Stromal cell of bone marrow (primary cell): ENCODE measurements around the gene SMAD7.

Source experiments
- DNase-seq: peaks from one replicate; pipeline ENCODE4 v3.0.0-alpha.2; 2012; ENCODE audit warnings: low read depth

Gene SMAD7

DNA sequence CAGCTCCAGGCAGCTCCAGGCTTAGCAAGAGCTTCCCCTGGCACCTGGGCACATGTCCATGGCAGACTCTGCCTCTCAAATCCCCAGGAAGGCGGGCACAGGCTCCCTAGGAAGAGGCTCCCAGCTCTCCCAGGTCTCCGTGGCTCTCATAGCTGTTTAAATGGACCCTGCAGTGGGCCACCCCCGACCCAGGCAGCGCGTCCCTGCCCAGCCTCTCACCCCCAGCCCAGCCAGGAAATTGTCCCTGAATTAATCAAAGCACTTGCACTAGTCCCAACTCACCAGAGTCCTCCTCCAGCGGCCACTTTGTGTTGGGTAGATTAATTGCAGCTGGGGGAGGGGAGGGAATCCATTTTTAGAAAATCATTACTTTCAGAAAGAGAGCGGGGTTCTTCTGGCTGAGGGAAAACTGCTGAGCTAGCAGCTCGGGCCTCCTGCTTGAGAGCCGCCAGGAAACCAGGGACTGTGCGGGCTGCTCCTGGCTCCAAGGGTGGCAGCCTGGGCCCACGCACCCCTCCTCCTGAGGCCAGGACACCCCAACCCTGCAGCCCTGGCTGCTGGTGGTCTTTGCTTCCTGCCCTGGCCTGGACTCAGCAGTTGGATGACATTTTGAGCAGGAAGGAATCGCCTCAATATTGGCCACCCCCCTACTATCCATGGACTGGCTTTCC, 36.0 kb downstream of the SMAD7 start:
- no peak for DNase-seq

DNA sequence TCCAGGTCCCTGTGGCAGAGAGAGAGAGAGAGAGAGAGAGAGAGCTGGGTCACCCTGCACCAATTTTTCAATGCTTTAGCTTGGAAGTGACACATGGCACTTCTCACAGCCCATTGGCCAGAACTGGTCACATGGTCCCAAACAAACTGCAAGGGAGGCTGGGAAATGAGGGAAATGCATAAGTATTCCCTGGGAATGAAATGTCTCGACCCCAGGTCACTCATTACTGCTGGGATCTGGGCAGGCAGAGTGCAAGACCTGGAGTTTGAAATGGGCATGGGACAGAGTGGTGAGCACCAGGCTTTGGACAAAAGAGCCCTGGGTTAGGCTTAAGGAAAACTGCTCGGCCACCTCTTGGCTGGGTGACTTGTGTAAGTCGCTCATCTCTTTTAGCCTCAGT, 37.0 kb downstream of the SMAD7 start:
- no peak for DNase-seq

GRCh38 chr18:48913201-48913600, 37.6 kb downstream of the SMAD7 start:
- DNase-seq, result no peak

DNA sequence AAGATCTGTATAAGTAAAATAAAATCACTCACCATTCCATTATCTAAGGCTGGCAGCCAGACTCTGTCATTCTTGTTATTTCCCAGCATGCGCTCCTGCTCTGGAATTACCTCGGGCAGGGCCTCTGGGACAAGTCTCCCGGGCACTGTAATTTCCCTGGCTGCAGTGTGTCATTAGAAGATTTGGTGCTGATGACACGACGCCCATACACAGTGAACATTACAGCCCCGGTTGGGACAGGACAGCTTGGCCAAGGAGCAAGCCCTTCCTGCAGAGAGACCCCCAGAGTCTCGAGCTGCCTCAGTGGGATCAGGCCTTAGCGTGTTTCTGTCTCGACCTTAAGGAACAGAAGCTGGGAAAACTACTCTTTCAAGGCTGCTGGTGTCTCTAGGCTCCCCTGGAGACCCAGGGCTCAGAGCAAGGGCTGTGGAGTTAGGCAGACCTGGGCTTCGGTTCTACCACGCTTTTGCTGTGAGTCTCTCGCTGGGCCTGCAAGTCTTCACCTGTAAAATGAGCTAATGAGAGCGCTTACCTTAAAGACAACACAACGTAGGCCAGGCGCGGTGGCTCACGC, 39.7 kb downstream of the SMAD7 start:
- DNase-seq, result no peak

GRCh38 chr18:48909721-48910120, 41.0 kb downstream of the SMAD7 start:
- no peak for DNase-seq

DNA sequence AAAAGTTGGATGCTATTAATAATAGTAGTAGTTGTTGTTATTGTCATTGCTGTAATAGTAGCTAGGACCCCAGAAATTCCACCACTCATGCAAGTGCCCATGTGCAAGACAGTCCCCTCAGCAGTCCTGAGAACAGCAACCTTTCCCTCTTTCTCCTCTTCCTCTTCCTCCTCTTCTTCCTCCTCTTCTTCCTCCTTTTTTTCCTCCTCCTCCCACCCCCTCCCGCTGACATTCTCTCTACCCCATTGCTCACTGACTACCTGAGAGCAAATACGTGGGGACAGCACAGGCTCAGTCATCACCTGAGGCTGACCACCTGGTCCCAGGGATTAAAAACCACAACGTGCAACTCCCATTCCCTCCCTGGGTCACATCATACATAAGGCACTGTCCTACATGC, 41.8 kb downstream of the SMAD7 start:
- no peak for DNase-seq

DNA sequence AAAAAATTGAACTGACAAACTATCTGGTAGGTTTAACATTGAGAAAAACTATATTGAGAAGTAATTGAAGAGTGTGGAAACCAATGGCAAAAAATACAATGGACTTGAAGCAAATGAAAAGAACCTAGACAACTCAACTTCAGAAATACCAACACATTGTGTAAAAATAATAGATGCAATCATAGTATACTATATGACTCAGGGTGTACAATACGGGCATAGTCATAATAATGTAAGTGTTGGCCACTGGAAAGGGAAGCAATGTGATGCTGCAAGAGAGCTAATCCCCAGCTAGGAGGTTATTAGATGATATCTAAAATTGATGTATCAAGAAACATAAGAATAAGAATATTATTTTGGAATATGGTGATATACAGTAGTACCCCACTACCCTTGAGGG, 45.3 kb downstream of the SMAD7 start:
- no peak for DNase-seq

DNA sequence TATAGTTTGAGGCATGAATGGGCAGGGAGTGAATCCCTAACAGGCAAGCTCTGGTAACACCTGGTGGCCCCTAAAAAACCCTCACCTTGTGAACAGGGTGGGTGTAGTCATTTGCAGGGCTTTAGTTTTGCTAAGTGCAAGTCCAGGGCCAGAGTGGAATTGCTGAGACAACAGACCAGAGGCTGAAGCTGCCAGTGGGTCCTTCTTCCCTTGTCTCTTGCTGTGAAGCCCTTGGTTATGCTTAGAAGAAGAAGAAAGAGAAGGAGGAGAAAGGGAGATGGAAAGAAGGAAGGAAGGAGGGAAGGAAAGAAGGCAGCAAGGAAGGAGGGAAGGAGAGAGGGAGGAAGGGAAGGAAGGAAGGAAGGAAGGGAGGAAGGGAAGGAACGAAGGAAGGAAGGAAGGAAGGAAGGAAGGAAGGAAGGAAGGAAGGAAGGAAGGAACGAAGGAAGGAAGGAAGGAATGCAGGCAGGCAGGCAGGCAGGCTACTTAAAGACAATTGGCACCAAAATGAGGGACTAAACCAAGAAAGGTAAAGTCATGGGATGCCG, 45.8 kb downstream of the SMAD7 start:
- no peak for DNase-seq

DNA sequence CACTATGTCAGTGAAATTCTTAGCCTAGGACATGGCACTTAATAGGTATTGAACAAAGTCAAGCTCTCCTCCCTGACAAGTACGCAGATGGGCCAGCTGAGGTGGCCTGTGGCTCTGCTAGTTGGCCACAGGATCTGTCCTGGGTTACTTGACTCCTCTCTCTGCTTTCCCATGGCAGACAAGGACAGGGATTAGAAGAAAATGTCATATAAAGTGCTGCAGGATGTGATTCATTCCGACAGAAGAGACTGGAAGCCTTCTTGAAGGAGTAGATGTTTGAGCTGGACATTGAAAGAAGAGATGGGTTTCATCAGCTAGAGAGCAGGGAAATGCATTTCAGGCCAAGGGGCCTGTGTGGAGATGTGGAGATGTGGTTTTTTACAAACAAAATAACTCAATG, 46.7 kb downstream of the SMAD7 start:
- DNase-seq, result no peak

DNA sequence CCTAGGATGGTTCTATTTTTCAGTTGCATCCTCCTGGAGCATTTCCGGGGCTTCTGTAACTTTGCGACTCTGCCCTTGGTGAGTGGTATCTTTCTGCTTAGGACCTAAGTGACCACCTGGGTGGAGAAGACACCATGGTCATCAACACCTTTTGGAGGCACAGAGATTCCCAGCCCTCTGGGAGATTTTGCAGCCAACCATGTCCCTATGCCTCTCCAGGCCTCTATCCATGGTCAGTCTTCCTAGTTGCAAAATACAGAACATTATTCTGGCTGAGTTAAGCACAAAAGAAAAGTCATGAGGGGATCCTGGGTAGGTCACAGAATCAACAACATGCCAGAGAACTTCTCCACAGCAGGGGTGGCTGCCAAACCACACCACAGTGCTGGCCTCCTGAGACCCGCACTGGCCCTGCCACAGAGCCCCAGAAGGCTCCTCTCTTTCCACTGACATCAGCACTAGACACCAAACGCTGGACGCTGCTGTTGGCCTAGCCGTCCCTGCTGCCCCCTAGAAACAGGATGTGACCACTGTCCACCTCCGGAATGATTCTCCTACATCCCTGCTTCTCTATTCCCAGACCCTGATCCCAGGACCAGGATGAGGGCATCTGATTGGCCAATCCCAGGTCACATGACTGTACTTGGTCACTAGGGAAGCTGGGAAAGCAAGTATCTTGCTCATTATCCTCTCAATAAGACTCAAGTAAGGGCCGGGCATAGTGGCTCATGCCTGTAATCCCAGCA, 47.7 kb downstream of the SMAD7 start:
- DNase-seq, result peak; percentile 93

- peak; percentile 84 for DNase-seq
These were observed 48.5 kb downstream of the SMAD7 start for GRCh38 chr18:48902023-48902855.

DNA sequence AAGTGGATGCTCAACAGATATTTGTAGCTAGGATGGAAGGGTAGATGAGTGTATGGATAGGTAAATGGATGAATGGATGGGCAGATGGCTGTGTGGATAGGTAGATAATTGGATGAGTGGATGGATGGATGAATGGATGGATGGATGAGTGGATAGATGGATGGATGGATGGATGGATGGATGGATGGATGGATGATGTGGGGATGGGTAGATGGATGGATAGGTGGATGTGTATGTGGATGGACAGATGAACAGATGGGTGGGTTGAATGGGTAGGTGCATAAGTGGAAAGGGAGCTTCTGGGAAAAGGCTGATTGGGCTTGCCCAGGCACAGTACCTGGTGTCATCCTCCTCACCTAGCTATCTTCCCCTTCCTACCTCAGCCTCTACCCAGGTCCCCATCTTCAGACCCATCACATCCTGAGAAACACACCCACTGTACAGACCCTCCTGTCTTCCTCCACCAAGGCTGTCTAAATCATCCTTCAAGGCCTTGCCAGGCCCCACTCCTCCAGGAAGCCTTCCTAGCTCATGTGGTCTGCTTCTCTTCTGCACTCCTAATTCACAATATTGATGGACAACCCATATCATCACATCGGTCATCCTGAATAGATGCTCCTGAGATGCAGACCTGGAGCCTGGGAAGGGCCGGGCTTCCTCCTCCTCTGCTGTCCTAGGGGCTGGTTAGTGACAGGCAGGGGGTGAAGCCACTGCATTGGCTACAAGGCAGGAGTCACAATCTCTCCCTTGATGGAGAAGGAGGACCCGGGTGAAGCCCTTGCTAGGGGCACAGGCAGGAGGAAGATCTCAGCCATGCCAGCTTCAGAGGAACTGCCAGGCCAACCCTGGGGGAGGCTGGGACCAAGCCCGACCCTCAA, 49.4 kb downstream of the SMAD7 start:
- no peak for DNase-seq

- no peak for DNase-seq
These were observed 50.3 kb downstream of the SMAD7 start for GRCh38 chr18:48900469-48900868.

GRCh38 chr18:48899558-48900174, 51.1 kb downstream of the SMAD7 start:
- no peak for DNase-seq

DNA sequence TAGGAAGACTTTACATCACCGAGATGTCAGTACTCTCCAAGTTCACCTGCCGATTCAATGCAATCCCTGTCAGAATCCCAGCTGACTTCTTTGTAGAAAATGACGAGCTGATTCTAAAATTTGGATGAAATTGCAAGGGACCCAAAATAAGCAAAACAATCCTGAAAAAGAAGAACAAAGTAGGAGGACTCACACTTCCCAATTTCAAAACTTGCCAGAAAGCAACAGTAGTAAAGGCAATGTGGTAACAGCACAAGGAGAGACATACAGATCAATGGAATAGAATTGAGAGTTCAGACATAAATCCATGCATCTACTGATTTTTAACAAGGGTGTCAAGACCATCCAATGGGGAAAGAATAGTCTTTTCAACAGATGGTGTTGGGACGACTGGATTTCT, 52.2 kb downstream of the SMAD7 start:
- no peak for DNase-seq

DNA sequence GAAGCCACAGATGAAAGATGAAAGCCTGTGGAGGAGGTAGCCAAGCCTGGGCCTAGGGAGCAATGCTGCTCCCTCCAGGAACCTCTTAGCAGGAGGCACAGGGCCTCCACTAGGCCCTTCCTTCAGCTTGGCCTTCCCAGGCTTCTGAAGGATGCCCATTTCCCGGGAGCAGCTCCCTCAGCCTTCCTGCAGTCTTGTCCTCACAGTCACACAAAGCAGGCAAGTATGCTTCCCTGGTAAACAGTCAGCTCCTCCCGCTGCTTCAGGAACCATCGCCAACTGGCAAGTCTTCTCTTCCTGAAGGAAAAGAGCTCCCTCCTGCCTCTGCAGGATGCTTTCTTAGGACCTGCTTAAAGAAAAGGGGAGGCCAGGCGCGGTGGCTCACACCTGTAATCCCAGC, 53.2 kb downstream of the SMAD7 start:
- no peak for DNase-seq

GRCh38 chr18:48896875-48897511, 53.8 kb downstream of the SMAD7 start:
- no peak for DNase-seq

DNA sequence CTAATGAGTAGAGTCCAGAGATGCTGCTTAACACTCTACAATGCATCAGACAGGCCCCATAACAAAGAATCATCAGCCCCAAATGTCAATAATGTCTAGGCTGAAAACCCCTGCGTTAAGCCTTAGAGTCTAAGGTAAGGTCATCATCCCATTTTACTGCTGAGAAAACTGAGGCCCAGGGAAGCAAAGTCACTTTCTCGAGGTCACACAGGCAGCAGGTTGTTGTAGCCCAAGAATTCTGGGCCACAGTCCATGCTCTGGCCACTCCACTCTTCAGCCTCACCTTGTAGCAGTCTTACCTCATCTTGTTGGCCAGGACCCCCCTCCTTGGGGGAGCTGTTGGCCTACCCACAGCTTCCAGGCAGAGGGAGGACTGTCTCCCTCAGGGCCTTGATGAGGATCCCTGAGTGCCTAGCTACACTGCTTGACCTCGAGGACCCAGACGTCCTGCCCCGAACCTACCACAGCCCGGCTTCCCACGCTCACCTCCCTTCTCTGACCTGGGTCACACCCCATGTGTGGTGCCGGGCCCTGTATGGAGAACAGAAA, 54.4 kb downstream of the SMAD7 start:
- no peak for DNase-seq

- no peak for DNase-seq
These were observed 55.9 kb downstream of the SMAD7 start for GRCh38 chr18:48894799-48895346.
